Erythroblast (primary cell): ENCODE results near the gene SLC1A4.

Source experiments
- GATA1 ChIP-seq: IDR thresholded peaks from 2 replicates; pipeline ENCODE4 v1.6.1; 2011; ENCODE audit warnings: low read depth, mild to moderate bottlenecking, control low read depth, low read length, moderate library complexity
- POLR2A ChIP-seq: IDR thresholded peaks from 2 replicates; pipeline ENCODE4 v1.6.1; 2011; ENCODE audit warnings: mild to moderate bottlenecking, low read length

DNA sequence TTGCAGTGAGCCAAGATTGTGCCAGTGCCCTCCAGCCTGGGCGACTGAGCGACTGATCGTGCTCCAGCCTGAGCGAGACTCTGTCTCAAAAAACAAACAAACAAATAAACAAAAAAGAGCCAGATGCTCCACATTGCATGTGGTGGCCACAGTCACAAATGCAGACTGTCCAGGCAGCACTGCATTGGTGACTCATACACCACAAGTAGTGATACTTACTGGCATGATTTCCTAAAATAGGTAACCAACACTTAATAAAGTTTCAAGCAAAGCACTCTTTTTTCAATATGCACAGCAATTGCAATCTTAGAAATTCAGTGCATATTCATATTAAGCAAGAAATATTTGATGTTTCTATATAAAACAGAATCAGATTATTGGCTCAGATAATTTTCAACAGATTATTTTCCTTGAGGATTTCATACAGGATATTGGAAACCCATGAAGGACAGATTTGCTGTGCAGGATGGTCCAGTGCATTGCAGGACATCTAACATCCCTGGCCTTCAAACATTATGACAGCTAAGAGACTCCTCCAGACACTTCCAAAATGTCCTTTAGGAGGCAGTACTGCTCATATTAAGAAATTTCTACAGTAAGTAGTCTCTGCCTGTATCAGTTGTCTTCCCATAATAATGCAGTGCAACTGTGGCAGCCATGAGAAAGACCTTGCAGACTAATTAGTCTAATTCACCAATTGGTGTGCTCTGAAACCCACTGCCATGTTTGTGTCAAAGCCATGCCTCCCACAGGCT, 10.5 kb upstream of the SLC1A4 start:
- TF ChIP-seq POLR2A (no peak), GATA1 (no peak)
